Non-pigmented ciliary epithelial cell (primary cell): ENCODE results near the gene NTRK2.
"Not testable (repeated sequence)": the region's sequence is repeated elsewhere in the genome, so short reads cannot be mapped to it uniquely, and the experiment has no call there.

Source experiments
- DNase-seq: peaks from one replicate; pipeline ENCODE4 v3.0.0-alpha.2; 2010; ENCODE audit warnings: low read depth

The NTRK2 gene

GRCh38 chr9:84893419-84894128 lies 224.0 kb downstream of the NTRK2 start:
- no peak for DNase-seq

GRCh38 chr9:84894859-84895258 lies 225.3 kb downstream of the NTRK2 start:
- no peak for DNase-seq

GRCh38 chr9:84897362-84898094 lies 228.0 kb downstream of the NTRK2 start:
- DNase-seq = no peak

GRCh38 chr9:84898188-84898587 lies 228.7 kb downstream of the NTRK2 start:
- DNase-seq = no peak

- not testable (repeated sequence) for DNase-seq
These were observed 229.1 kb downstream of the NTRK2 start for GRCh38 chr9:84898618-84899017.

- no peak for DNase-seq
These were observed 229.8 kb downstream of the NTRK2 start for GRCh38 chr9:84899326-84899725.

- DNase-seq = no peak
These were observed 230.9 kb downstream of the NTRK2 start for GRCh38 chr9:84900421-84900820.

GRCh38 chr9:84903963-84904362 lies 234.4 kb downstream of the NTRK2 start:
- DNase-seq = no peak

- DNase-seq = no peak
These were observed 247.2 kb downstream of the NTRK2 start for GRCh38 chr9:84916769-84917168.

GRCh38 chr9:84917366-84918070 lies 248.0 kb downstream of the NTRK2 start:
- DNase-seq = no peak

GRCh38 chr9:84919440-84919839 lies 249.9 kb downstream of the NTRK2 start:
- DNase-seq = no peak

- DNase-seq = no peak
These were observed 251.6 kb downstream of the NTRK2 start for GRCh38 chr9:84921175-84921574.

GRCh38 chr9:84922051-84922450 lies 252.5 kb downstream of the NTRK2 start:
- DNase-seq = no peak

- no peak for DNase-seq
These were observed 254.7 kb downstream of the NTRK2 start for GRCh38 chr9:84924266-84924665.

GRCh38 chr9:84925225-84925872 lies 255.8 kb downstream of the NTRK2 start:
- no peak for DNase-seq

GRCh38 chr9:84926793-84927192 lies 257.3 kb downstream of the NTRK2 start:
- DNase-seq = no peak

- no peak for DNase-seq
These were observed 258.9 kb downstream of the NTRK2 start for GRCh38 chr9:84928419-84928818.

- no peak for DNase-seq
These were observed 259.5 kb downstream of the NTRK2 start for GRCh38 chr9:84929068-84929467.

- DNase-seq = no peak
These were observed 263.5 kb downstream of the NTRK2 start for GRCh38 chr9:84932915-84933527.

- DNase-seq = no peak
These were observed 266.1 kb downstream of the NTRK2 start for GRCh38 chr9:84935528-84936117.

GRCh38 chr9:84937180-84937579 lies 267.7 kb downstream of the NTRK2 start:
- no peak for DNase-seq

GRCh38 chr9:84937581-84937980 lies 268.1 kb downstream of the NTRK2 start:
- no peak for DNase-seq
